Liver (tissue), 3 donors: ENCODE data around the gene RCOR3.
"Not testable (repeated sequence)": the region's sequence is repeated elsewhere in the genome, so short reads cannot be mapped to it uniquely, and the experiment has no call there.

Source experiments
- FOXA1 ChIP-seq: IDR thresholded peaks from 2 replicates; pipeline ENCODE4 v1.6.1; 2016; ENCODE audit warnings: antibody characterized with exemption
- RAD21 ChIP-seq, 2 donors: IDR thresholded peaks; 2 replicates each; pipeline ENCODE4 v1.6.1; 2016; ENCODE audit warnings: antibody characterized with exemption in 2 of 2, mild to moderate bottlenecking in 2 of 2
- RXRA ChIP-seq, 2 donors: IDR thresholded peaks; 2 replicates each; pipeline ENCODE4 v1.6.1; 2017 to 2018; ENCODE audit warnings: antibody characterized with exemption in 2 of 2, mild to moderate bottlenecking in 1 of 2
- TF ChIP-seq, protein P1 (sequence below): fragments of 150-350 bp; IDR thresholded peaks from 2 replicates; pipeline ENCODE4 v1.5.1; 2017; ENCODE audit warnings: improper control_type of control experiment, low read depth, low read length; ENCODE audit not compliant: missing input control
- TF ChIP-seq, protein P2 (sequence below): IDR thresholded peaks from 2 replicates; pipeline ENCODE4 v1.6.1; 2016; ENCODE audit warnings: antibody characterized with exemption
- TF ChIP-seq, protein P3 (sequence below): IDR thresholded peaks from 2 replicates; pipeline ENCODE4 v1.6.1; 2016; ENCODE audit warnings: antibody characterized with exemption
- TF ChIP-seq, protein P4 (sequence below): IDR thresholded peaks from 2 replicates; pipeline ENCODE4 v1.6.1; 2016; ENCODE audit warnings: antibody characterized with exemption
- donor health status: healthy.
- donor health status: healthy.

DNA sequence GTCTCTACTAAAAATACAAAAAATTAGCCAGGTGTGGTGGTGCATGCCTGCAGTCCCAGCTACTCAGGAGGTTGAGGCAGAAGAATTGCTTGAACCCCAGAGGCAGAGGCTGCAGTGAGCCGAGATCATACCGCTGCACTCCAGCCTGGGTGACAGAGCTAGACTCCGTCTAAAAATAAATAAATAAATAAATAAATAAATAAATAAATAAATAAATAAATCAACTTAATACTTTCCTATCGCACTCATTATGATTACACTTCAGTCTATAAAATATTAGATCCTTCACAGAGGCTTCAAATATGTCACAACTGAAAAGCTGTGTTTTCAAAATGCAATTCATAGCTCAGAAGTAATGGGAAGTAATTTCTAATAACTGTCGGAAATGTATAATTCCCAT lies 15.5 kb upstream of the RCOR3 start:
- TF ChIP-seq, protein P1, sequence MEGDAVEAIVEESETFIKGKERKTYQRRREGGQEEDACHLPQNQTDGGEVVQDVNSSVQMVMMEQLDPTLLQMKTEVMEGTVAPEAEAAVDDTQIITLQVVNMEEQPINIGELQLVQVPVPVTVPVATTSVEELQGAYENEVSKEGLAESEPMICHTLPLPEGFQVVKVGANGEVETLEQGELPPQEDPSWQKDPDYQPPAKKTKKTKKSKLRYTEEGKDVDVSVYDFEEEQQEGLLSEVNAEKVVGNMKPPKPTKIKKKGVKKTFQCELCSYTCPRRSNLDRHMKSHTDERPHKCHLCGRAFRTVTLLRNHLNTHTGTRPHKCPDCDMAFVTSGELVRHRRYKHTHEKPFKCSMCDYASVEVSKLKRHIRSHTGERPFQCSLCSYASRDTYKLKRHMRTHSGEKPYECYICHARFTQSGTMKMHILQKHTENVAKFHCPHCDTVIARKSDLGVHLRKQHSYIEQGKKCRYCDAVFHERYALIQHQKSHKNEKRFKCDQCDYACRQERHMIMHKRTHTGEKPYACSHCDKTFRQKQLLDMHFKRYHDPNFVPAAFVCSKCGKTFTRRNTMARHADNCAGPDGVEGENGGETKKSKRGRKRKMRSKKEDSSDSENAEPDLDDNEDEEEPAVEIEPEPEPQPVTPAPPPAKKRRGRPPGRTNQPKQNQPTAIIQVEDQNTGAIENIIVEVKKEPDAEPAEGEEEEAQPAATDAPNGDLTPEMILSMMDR = not testable (repeated sequence)
- not testable (repeated sequence) for TF ChIP-seq RAD21 (IDR thresholded peaks at IDR 0.05); FOXA1; RXRA (IDR thresholded peaks at IDR 0.05)
- TF ChIP-seq, protein P2, sequence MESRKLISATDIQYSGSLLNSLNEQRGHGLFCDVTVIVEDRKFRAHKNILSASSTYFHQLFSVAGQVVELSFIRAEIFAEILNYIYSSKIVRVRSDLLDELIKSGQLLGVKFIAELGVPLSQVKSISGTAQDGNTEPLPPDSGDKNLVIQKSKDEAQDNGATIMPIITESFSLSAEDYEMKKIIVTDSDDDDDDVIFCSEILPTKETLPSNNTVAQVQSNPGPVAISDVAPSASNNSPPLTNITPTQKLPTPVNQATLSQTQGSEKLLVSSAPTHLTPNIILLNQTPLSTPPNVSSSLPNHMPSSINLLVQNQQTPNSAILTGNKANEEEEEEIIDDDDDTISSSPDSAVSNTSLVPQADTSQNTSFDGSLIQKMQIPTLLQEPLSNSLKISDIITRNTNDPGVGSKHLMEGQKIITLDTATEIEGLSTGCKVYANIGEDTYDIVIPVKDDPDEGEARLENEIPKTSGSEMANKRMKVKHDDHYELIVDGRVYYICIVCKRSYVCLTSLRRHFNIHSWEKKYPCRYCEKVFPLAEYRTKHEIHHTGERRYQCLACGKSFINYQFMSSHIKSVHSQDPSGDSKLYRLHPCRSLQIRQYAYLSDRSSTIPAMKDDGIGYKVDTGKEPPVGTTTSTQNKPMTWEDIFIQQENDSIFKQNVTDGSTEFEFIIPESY = not testable (repeated sequence)
- TF ChIP-seq, protein P3, sequence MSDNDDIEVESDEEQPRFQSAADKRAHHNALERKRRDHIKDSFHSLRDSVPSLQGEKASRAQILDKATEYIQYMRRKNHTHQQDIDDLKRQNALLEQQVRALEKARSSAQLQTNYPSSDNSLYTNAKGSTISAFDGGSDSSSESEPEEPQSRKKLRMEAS = not testable (repeated sequence)
- TF ChIP-seq, protein P4, sequence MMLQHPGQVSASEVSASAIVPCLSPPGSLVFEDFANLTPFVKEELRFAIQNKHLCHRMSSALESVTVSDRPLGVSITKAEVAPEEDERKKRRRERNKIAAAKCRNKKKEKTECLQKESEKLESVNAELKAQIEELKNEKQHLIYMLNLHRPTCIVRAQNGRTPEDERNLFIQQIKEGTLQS = not testable (repeated sequence)
